Activated CD8-positive, alpha-beta memory T cell treated with anti-CD3 and anti-CD28 coated beads, Interleukin-2, amount 50 U/mL, for 4 hours (primary cell): ENCODE measurements around the gene BAX.
"Not testable (repeated sequence)": the region's sequence is repeated elsewhere in the genome, so short reads cannot be mapped to it uniquely, and the experiment has no call there.

Source experiments
- DNase-seq: peaks from one replicate; pipeline ENCODE4 v3.0.0-alpha.2; 2020

Gene BAX

DNA sequence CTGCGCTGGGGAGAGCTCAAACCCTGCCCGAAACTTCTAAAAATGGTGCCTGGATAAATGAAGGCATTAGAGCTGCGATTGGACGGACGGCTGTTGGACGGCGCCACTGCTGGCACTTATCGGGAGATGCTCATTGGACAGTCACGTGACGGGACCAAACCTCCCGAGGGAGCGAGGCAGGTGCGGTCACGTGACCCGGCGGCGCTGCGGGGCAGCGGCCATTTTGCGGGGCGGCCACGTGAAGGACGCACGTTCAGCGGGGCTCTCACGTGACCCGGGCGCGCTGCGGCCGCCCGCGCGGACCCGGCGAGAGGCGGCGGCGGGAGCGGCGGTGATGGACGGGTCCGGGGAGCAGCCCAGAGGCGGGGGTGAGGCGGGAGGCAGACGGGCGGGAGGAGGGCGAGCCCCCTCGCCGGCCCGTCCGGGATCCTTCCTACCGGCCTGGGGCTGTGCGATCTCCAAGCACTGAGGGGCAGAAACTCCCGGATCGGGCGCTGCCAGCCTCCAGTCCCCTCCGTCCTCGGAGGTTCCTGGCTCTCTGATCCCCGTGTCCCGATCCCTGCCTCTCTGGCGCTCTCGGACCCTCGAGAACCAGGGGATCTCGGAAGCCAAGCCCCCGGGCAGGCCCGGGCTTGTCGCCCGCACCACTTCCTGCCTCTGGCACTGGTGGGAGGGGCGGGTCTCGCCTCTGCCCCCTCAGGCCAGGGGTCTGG, at the start of gene BAX:
Gene BAX, plus strand, starts transcription at position 281 of the 713 bp plus-strand sequence. Its CDS starts 54 bp downstream, at position 335.
- peak; percentile 89 for DNase-seq

GRCh38 chr19:48905664-48906063, 49.0 kb upstream of the BAX start:
- no peak for DNase-seq

DNA sequence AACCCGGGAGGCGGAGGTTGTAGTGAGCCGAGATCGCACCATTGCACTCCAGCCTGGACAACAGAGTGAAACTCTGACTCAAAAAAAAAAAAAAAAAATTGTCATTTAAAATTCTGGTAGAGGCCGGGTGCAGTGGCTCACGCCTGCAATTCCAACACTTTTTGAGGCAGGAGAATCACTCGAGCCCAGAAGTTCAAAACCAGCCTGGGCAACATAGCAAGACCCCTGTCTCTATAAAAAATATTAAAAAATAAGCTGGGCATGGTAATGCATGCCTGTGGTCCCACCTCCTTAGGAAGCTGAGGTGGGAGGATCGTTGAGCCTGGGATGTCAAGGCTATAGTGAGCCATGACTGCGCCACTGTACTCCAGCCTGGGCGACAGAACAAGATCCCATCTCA, 48.4 kb upstream of the BAX start:
- DNase-seq: no peak

- no peak for DNase-seq
Measured at GRCh38 chr19:48907671-48908070, 47.0 kb upstream of the BAX start.

DNA sequence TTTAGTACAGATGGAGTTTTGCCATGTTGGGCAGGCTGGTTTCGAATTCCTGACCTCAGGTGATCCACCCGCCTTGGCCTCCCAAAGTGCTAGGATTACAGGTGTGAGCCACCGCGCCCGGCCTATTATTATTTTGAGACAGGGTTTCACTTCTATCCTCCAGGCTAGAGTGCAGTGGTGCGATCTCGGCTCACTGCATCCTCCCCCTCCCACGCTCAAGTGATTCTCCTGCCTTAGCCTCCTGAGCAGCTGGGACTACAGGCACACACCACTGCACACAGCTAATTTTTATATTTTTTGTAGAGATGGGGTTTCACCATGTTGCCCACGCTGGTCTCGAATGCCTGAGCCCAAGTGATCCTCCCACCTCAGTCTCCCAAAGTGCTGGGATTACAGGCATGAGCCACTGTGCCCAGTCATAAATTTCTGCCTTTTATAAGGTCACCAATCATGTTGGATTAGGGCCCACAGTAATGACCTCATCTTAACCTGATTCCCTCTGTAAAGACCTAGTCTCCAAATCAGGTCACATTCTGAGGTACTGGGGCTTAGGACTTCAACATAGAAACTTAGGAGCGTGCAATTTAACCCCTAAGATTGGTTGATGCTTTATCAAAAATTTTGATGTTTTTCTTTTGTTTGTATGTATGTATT, 45.1 kb upstream of the BAX start:
- not testable (repeated sequence) for DNase-seq

DNA sequence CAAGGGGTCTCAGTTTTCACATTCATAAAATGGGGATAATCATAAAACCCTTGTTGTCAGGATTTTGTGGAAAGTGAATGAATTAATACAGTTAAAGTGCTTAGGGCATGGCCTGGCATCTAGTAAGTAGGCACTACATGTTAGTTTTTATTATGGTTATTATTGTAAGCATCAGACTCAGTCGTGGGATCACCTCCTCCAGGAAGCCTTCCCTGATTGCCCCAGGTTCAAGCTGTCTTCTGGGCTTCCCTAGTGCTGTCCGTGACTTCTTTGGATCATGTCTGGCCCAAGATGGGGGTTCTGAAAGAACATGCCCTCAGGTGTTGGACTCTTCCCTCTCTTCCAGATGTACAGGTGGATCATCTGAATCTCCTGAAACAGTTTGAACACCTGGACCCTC, 43.9 kb upstream of the BAX start:
- DNase-seq: no peak

DNA sequence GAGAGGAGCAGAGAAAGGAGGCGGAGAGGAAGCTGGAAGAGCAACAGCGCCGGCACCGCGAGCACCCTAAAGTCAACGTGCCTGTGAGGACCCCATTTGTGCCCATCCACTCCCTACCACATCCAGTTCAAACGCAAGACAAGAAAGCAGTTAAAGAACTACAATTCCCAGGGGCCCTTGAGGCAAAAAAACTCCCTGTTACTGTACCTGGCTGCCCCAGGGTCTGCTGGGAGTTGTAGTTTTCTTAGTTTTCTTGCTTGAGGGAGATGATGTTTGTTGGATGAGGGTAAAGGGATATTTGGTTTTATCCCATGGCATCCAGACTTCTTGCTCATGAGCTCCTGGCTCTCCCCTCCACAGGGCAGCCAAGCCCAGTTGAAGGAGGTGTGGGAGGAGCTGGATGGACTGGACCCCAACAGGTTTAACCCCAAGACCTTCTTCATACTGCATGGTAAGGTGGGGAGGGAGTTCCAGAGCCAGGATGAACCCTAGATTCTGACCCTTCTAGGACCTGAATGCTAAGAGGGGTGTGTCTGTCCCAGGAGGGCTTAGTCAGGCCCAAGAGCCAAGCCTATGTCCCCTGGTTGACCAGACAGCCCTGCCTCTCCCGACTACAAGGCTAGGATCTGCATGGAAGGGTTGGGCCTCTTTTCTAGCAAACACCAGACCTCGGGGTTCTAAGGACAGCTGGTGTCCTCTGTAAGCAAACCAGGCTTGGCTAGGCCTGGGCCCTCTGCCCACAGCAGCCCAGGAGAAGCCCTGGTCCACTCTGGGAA, 41.4 kb upstream of the BAX start:
- DNase-seq: no peak

DNA sequence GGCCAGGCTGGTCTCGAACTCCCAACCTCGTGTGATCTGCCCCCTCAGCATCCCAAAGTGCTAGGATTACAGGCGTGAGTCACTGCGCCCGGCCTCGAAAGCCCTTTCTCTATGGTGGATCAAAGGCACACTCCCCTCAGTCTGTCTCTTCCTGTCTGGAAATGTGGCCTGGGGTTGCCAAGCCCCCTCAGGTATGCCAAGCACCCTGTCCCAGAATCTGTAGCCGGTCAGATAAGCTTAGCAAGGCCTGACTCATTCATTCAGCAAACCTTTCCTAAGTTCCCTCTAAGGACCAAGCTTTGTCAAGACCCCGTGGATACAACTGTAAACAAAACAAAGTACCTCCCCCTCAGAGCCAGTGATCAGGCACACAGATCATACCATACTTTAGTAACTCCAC, 40.5 kb upstream of the BAX start:
- no peak for DNase-seq

- no peak for DNase-seq
Measured at GRCh38 chr19:48915757-48916156, 38.9 kb upstream of the BAX start.

DNA sequence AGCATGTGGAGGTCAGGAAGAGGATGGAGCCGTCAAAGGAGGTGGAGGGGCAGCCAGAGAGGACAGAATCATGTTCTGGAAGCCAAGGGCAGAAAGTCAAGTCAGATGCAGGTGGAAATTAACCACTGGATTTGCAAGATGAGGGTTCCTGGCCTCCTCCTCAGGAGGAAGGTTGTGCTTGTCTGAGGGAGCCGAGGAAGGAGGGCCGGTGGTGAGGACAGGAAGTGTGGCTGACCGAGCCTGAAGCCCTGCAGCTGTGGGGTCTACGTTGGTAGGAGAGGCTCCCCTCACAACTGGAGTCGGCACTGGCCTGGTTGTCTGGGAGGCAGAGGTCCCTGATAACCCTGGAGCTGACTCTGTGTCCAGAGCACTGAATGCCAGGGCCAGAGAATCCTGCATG, 36.6 kb upstream of the BAX start:
- no peak for DNase-seq

DNA sequence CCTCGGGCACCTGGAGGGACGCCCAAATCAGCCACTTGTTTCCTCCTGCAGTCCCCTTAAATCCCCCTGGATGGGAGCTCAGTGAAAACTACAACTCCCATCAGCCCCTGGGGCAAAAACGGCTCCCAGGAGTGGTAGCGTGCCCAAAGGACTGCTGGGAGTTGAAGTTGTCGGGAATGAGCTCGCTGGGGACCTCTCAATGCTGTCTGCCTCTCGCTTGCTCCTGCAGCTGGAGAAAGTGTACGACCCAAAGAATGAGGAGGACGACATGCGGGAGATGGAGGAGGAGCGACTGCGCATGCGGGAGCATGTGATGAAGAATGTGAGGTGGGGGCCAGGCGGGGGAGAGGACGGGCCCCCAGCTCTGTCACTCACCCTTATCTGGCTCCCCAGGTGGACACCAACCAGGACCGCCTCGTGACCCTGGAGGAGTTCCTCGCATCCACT, 35.9 kb upstream of the BAX start:
- DNase-seq: no peak

DNA sequence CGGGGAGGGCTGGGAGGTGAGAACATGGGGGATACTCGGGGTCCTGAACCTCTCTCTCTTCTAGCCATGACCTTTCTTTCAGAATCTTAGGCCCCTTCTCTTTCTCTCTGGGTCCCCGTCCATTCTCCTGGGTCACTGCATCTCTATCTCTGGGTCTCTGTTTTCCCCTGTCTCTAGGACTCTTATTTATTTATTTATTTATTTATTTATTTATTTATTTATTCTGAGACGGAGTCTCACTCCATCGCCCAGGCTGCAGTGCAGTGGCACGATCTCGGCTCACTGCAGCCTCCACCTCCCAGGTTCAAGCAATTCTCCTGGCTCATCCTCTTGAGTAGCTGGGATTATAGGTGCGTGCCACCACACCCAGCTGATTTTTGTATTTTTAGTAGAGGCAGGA, 35.4 kb upstream of the BAX start:
- not testable (repeated sequence) for DNase-seq

DNA sequence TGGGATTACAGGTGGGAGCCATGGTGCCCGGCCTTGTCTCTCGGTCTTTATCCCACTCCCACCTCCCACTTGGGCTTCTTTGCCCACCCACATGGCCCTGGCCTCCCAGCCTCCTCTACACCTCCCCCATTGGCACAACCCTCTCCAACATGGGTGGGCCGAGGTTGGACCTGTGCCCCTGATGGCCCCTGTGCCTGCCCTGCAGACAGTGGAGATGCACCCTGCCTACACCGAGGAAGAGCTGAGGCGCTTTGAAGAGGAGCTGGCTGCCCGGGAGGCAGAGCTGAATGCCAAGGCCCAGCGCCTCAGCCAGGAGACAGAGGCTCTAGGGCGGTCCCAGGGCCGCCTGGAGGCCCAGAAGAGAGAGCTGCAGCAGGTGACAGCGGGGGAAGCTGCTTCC, 33.7 kb upstream of the BAX start:
- DNase-seq: no peak

- no peak for DNase-seq
Measured at GRCh38 chr19:48921721-48922500, 32.8 kb upstream of the BAX start.

GRCh38 chr19:48922548-48923490, 31.9 kb upstream of the BAX start:
- DNase-seq: no peak

DNA sequence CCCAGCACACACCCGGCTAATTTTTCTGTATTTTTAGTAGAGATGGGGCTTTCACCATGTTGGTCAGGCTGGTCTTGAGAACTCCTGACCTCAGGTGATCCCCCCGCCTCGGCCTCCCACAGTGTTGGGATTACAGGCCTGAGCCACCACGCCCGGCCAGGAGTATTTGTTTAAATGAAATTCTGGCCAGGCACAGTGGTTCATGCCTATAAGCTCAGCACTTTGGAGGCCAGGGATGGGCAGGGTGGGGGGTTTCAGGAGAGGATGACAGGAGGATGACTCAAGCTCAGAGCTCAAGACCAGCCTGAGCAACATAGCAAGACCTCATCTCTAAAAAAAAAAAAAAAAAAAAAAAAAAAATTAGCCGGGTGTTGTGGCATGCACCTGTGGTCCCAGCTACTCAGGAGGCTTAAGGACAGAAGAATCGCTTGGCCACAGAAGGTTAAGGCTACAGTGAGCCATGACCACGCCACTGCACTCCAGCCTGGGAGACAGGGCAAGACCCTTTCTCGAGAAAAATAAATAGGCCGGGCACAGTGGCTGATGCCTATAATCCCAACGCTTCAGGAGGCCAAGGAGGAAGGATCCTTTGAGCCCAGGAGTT, 29.3 kb upstream of the BAX start:
- DNase-seq: no peak

DNA sequence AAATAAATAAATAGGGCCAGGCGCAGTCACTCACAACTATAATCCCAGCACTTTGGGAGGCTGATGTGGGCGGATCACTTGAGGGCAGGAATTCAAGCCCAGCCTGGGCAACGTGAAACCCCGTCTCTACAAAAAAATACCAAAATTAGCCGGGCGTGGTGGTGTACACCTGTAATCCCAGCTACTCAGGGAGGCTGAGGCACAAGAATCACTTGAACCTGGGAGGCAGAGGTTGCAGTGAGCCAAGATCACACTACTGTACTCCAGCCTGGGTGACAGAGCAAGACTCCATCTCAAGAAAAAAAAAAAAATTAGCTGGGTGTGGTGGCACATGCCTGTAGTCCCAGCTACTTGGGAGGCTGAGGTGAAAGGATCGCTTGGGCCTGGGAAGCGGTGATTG, 28.8 kb upstream of the BAX start:
- not testable (repeated sequence) for DNase-seq

- DNase-seq: no peak
Measured at GRCh38 chr19:48926909-48927308, 27.8 kb upstream of the BAX start.

DNA sequence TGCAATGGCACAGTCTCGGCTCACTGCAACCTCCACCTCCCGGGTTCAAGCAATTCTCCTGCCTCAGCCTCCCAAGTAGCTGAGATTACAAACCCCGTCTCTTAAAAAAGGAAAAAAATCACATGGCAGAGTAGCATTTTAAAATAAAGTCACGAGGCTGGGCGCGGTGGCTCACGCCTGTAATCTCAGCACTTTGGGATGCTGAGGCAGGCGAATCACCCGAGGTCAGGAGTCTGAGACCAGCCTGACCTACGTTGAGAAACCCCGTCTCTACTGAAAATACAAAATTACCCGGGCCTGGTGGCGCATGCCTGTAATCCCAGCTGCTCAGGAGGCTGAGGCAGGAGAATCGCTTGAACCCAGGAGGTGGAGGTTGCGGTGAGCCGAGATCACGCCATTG, 27.0 kb upstream of the BAX start:
- DNase-seq: not testable (repeated sequence)

- DNase-seq: no peak
Measured at GRCh38 chr19:48928164-48929025, 26.3 kb upstream of the BAX start.
